Vagina (tissue), 2 donors: ENCODE data around the gene ISLR.

Source experiments
- CTCF ChIP-seq, 3 experiments: fragments of 450-650 bp in 2 of 3; fragments of 200-600 bp in 1 of 3; sonication (generic) in 1 of 3; IDR thresholded peaks; one replicate each; pipeline ENCODE4 v1.5.1; 2017 to 2019; ENCODE audit warnings: antibody characterized with exemption in 3 of 3, mild to moderate bottlenecking in 2 of 3, moderate library complexity in 2 of 3
- POLR2A ChIP-seq, 2 donors: fragments of 450-650 bp; IDR thresholded peaks; one replicate each; pipeline ENCODE4 v1.6.1; 2017; ENCODE audit warnings: antibody characterized with exemption in 2 of 2, mild to moderate bottlenecking in 2 of 2, moderate library complexity in 2 of 2
- POLR2AphosphoS5 ChIP-seq, 2 donors: sonication (generic); formaldehyde crosslinking; IDR thresholded peaks; one replicate each; pipeline ENCODE4 v1.9.0; 2017; ENCODE audit warnings: antibody characterized with exemption in 2 of 2, mild to moderate bottlenecking in 2 of 2, low read depth in 1 of 2; ENCODE audit not compliant: insufficient read depth in 1 of 2

- TF ChIP-seq CTCF (IDR thresholded peaks at IDR 0.05) = no peak
- no peak for TF ChIP-seq POLR2AphosphoS5 (IDR thresholded peaks at IDR 0.05; ENCODE audit: insufficient read depth in 1 of 2, low read depth in 1 of 2)
- no peak for TF ChIP-seq POLR2A (IDR thresholded peaks at IDR 0.05)
These were observed 27.2 kb upstream of the ISLR start for GRCh38 chr15:74146277-74146800.
